ENCODE results near the gene WWOX. TPM values are rescaled to one million over a fixed set of nuclear protein-coding genes. Genes with fewer than 3 reads are reported as not detected.

Gene WWOX
- total RNA-seq, 4 donors from 2014 or later = 76.8 to 102 (median 83.6) TPM

DNA sequence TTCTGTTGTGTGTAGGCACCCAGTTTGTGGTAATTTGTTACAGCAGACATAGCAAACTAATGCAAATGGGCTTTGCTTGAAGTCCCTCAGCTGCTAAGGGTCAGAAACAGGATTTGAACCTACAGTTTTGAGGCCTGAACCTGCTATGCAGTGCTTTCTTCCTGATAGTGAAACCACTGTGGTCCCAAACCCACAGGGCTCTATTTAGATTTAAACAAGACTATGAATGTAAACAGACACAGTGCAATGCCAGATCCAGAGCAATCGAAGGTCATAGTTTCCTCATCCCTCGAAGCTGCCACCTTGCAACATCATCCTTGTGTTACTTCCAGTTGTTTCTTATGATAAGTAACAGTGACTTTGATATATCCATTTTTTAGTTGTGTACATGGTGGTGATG is 630.2 kb downstream of the WWOX start:
- Histone ChIP-seq H3K27ac (no peak overlapping the region), H3K4me1 (no peaks in the 10 kb centered on the region), H3K9me3 (no peaks in the 10 kb centered on the region), H3K27me3 (no peaks in the 10 kb centered on the region), H3K4me3 (no peak overlapping the region), H3K36me3 (no peaks in the 10 kb centered on the region)
- TF ChIP-seq EP300 (IDR thresholded peaks at IDR 0.05) (no peak), POLR2A (IDR thresholded peaks at IDR 0.05) (no peak)
- TF ChIP-seq, protein P1, sequence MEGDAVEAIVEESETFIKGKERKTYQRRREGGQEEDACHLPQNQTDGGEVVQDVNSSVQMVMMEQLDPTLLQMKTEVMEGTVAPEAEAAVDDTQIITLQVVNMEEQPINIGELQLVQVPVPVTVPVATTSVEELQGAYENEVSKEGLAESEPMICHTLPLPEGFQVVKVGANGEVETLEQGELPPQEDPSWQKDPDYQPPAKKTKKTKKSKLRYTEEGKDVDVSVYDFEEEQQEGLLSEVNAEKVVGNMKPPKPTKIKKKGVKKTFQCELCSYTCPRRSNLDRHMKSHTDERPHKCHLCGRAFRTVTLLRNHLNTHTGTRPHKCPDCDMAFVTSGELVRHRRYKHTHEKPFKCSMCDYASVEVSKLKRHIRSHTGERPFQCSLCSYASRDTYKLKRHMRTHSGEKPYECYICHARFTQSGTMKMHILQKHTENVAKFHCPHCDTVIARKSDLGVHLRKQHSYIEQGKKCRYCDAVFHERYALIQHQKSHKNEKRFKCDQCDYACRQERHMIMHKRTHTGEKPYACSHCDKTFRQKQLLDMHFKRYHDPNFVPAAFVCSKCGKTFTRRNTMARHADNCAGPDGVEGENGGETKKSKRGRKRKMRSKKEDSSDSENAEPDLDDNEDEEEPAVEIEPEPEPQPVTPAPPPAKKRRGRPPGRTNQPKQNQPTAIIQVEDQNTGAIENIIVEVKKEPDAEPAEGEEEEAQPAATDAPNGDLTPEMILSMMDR (IDR thresholded peaks at IDR 0.05) = no peak
- no peak for DNase-seq (ENCODE audit: low spot score in 2 of 2)
- 88% methylated on average over 2 of the region's 2 CpGs for WGBS, 2 donors

DNA sequence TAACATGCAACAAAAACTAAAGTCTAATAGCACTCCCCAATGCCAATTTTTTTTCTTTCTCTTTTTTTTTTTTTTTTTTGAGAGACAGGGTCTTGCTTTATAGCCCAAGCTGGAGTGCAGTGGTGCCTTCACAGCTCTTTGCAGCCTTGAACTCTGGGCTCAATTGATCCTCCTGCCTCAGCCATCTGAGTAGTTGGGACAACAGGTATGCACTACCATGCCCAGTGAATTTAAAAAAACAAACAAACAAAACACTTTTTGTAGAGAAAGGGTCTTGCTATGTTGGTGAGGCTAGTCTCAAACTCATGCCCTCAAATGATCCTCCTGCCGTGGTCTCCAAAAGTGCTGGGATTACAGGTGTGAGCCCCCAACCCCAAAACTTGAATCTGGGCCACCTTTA is 632.3 kb downstream of the WWOX start:
- no peak for DNase-seq (ENCODE audit: low spot score in 2 of 2)
- no peak overlapping the region for H3K27ac ChIP-seq
- 100% methylated on average over 1 of the region's 1 CpG for WGBS, 2 donors
- no peaks in the 10 kb centered on the region for H3K4me1 ChIP-seq
- TF ChIP-seq POLR2A (IDR thresholded peaks at IDR 0.05) = no peak
- TF ChIP-seq, protein P1 (IDR thresholded peaks at IDR 0.05) = no peak
- no peak for TF ChIP-seq EP300 (IDR thresholded peaks at IDR 0.05)
- H3K9me3 ChIP-seq = no peaks in the 10 kb centered on the region
- no peak overlapping the region for H3K4me3 ChIP-seq
- no peaks in the 10 kb centered on the region for H3K36me3 ChIP-seq
- no peaks in the 10 kb centered on the region for H3K27me3 ChIP-seq

DNA sequence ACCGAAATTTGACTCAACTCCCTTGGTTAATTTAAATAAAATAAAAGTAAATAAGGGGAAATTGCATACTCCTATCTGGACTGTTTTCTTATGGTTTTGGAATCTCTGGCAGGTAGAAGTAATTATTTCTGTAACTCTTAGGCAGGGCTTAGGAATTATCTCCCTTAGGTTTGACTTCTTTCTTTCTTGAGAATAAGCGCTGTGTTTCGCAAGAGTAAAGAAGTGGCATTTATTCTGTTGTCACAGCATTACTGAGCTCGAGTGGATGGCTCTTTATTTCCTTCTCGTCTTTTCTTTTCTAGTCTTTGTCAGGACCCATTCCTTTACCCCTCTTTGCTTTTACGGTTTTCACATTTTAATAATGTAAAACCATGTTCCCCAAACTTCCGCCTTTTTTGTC is 633.2 kb downstream of the WWOX start:
- DNase-seq (ENCODE audit: low spot score in 2 of 2) = no peak
- 88% methylated on average over 7 of the region's 7 CpGs for WGBS, 2 donors
- Histone ChIP-seq H3K36me3 (no peaks in the 10 kb centered on the region), H3K27me3 (no peaks in the 10 kb centered on the region), H3K9me3 (no peaks in the 10 kb centered on the region), H3K4me3 (no peak overlapping the region), H3K27ac (no peak overlapping the region), H3K4me1 (no peaks in the 10 kb centered on the region)
- no peak for TF ChIP-seq POLR2A (IDR thresholded peaks at IDR 0.05)
- TF ChIP-seq EP300 (IDR thresholded peaks at IDR 0.05) = no peak
- TF ChIP-seq, protein P1 (IDR thresholded peaks at IDR 0.05) = no peak

DNA sequence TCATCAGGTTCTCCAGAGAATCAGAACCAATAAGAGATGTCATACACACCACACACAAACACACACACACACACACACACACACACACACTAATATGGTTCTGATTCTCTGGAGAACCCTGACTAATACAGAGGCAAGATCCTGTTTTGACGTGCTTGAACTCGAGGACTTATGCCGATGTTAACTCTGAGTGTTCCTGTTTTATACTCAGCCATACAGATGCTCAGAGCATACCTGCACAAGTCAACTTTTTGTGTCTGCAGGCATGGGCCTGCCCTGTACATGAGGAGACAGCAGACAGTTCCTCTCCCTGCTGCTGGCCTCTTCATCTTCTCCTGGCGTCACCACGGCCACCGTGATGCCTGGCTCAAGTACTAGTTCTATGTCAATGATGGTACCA is 635.9 kb downstream of the WWOX start:
- 80 to 93% methylated on average over 6 of the region's 6 CpGs for WGBS, 2 donors
- TF ChIP-seq EP300 (IDR thresholded peaks at IDR 0.05) = no peak
- TF ChIP-seq, protein P1 (IDR thresholded peaks at IDR 0.05) = no peak
- no peak for TF ChIP-seq POLR2A (IDR thresholded peaks at IDR 0.05)
- no peaks in the 10 kb centered on the region for H3K4me1 ChIP-seq
- H3K27me3 ChIP-seq = no peaks in the 10 kb centered on the region
- no peak for DNase-seq (ENCODE audit: low spot score in 2 of 2)
- no peak overlapping the region for H3K27ac ChIP-seq
- no peaks in the 10 kb centered on the region for H3K9me3 ChIP-seq
- H3K36me3 ChIP-seq = no peaks in the 10 kb centered on the region
- H3K4me3 ChIP-seq = no peak overlapping the region

DNA sequence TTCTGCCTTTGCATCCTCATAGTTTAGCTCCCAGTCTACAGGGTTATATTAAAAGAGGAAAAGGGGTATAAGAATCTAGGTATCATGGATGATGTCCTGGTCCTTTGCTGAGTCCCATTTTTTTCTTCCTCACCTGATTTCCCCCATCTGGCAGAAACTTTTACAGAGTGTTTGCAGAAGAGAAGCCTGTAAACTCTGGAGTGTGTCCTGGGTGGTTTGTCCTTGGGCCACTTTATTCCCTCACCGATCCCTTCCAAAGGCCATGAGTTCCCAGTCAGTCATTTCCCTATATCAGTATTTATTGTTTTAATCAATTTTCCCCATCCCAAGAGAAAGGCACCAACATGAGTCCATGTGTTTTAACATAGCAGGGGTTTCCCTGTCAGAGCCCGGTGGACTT is 638.2 kb downstream of the WWOX start:
- WGBS, 2 donors = 100% methylated on average over 2 of the region's 2 CpGs
- Histone ChIP-seq H3K36me3 (no peaks in the 10 kb centered on the region), H3K4me1 (no peaks in the 10 kb centered on the region), H3K27me3 (no peaks in the 10 kb centered on the region), H3K9me3 (no peaks in the 10 kb centered on the region), H3K27ac (no peak overlapping the region), H3K4me3 (no peak overlapping the region)
- TF ChIP-seq EP300 (IDR thresholded peaks at IDR 0.05) = no peak
- no peak for TF ChIP-seq POLR2A (IDR thresholded peaks at IDR 0.05)
- DNase-seq (ENCODE audit: low spot score in 2 of 2) = no peak

DNA sequence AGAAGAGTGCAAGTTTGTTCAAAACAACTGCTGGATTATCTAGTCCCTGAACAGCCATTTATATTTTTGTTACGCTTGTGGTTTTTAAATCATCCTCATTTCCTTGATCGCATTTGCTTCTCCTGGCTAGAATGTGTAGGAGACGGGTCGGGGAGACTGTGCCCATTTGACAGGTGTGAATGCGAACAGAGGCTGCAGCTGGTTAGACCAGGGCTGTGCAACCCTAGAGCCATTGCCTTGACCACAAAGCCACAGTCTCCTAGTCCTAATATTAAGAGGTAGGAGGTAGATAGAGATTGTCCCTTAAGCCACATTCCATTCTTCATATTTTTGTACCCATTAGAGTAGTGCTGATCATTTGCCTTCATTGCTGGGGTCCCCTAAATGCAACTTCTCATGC is 639.1 kb downstream of the WWOX start:
- H3K27ac ChIP-seq = no peak overlapping the region
- no peak for DNase-seq (ENCODE audit: low spot score in 2 of 2)
- H3K9me3 ChIP-seq = no peaks in the 10 kb centered on the region
- TF ChIP-seq POLR2A (IDR thresholded peaks at IDR 0.05) (no peak), EP300 (IDR thresholded peaks at IDR 0.05) (no peak)
- TF ChIP-seq, protein P1 (IDR thresholded peaks at IDR 0.05) = no peak
- no peaks in the 10 kb centered on the region for H3K36me3 ChIP-seq
- 81 to 86% methylated on average over 5 of the region's 5 CpGs for WGBS, 2 donors
- no peaks in the 10 kb centered on the region for H3K4me1 ChIP-seq
- no peak overlapping the region for H3K4me3 ChIP-seq
- no peaks in the 10 kb centered on the region for H3K27me3 ChIP-seq
